H1 (cell line): Measurements from ENCODE around the gene FAM228B.

Experiments
- CTCF ChIP-seq, 3 experiments: IDR thresholded peaks; 1 replicate in 2 of 3; 2 replicates in 1 of 3; pipeline versions ENCODE4 v1.5.1 to v1.6.1; 2011; ENCODE audit warnings: low read length in 3 of 3, mild to moderate bottlenecking in 3 of 3, inconsistent platforms in 2 of 3, low read depth in 1 of 3, moderate library complexity in 1 of 3; ENCODE audit not compliant: insufficient read depth in 1 of 3; ENCODE audit errors: control extremely low read depth in 1 of 3
- POLR2AphosphoS5 ChIP-seq: IDR thresholded peaks from 2 replicates; pipeline ENCODE4 v1.6.1; 2011; ENCODE audit warnings: low read depth, low read length

GRCh38 chr2:24085200-24085489 lies 38.1 kb upstream of the FAM228B start:
- no peak for TF ChIP-seq POLR2AphosphoS5
- no peak for TF ChIP-seq CTCF (IDR thresholded peaks at IDR 0.05; ENCODE audit: control extremely low read depth in 1 of 3, insufficient read depth in 1 of 3, low read depth in 1 of 3, low read length in 3 of 3)
